Epithelial cell of esophagus (primary cell): ENCODE results near the gene EBF3.

Experiments
- DNase-seq: peaks from one replicate; pipeline ENCODE4 v3.0.0; 2010; ENCODE audit warnings: low read depth
- H3K4me3 ChIP-seq: 2 replicates; pipeline ENCODE4 v1.5.1; 2011; ENCODE audit warnings: mild to moderate bottlenecking, low read length, control low read depth
- CTCF ChIP-seq: IDR thresholded peaks from 2 replicates; pipeline ENCODE4 v1.5.1; 2011; ENCODE audit warnings: low read depth, mild to moderate bottlenecking, low read length, control low read depth, inconsistent platforms; ENCODE audit not compliant: insufficient read depth; ENCODE audit errors: missing control alignments

EBF3 gene

GRCh38 chr10:129816656-129817045 lies 147.4 kb downstream of the EBF3 start:
- no peak for TF ChIP-seq CTCF
- no peak for DNase-seq
- H3K4me3 ChIP-seq, result no peak overlapping the region

- TF ChIP-seq CTCF, result no peak
- H3K4me3 ChIP-seq, result no peak overlapping the region
- no peak for DNase-seq
Observed at GRCh38 chr10:129815898-129816655, 148.0 kb downstream of the EBF3 start.

- no peak for TF ChIP-seq CTCF
- no peak for DNase-seq
- no peak overlapping the region for H3K4me3 ChIP-seq
Observed at GRCh38 chr10:129814681-129815646, 149.1 kb downstream of the EBF3 start.

GRCh38 chr10:129812398-129812797 lies 151.7 kb downstream of the EBF3 start:
- no peak for TF ChIP-seq CTCF
- no peak for DNase-seq
- H3K4me3 ChIP-seq, result no peak overlapping the region

GRCh38 chr10:129811208-129811607 lies 152.9 kb downstream of the EBF3 start:
- DNase-seq, result no peak
- H3K4me3 ChIP-seq, result no peak overlapping the region
- no peak for TF ChIP-seq CTCF

GRCh38 chr10:129809841-129810240 lies 154.2 kb downstream of the EBF3 start:
- no peak for TF ChIP-seq CTCF
- DNase-seq, result no peak
- no peak overlapping the region for H3K4me3 ChIP-seq
